Endothelial cell (in vitro differentiated cells): ENCODE data around the gene SS18. TPM values are rescaled to one million over a fixed set of nuclear protein-coding genes. Genes with fewer than 3 reads are reported as not detected.
"Not testable (repeated sequence)": the region's sequence is repeated elsewhere in the genome, so short reads cannot be mapped to it uniquely, and the experiment has no call there.

Source experiments
- DNase-seq: peaks from one replicate; pipeline ENCODE4 v3.0.0; 2021; ENCODE audit warnings: low spot score
- H3K27ac Mint-ChIP-seq: one replicate; pipeline ENCODE4 v1.8.0; 2021; ENCODE audit warnings: mixed read lengths, inconsistent platforms; ENCODE audit not compliant: unreplicated experiment
- H3K27me3 Mint-ChIP-seq: one replicate; pipeline ENCODE4 v1.8.0; 2021; ENCODE audit warnings: mild to moderate bottlenecking, moderate library complexity, mixed read lengths, inconsistent platforms; ENCODE audit not compliant: unreplicated experiment
- H3K36me3 Mint-ChIP-seq: one replicate; pipeline ENCODE4 v1.8.0; 2021; ENCODE audit warnings: mild to moderate bottlenecking, low read depth, mixed read lengths, inconsistent platforms; ENCODE audit not compliant: unreplicated experiment
- H3K4me1 Mint-ChIP-seq: one replicate; pipeline ENCODE4 v1.8.0; 2021; ENCODE audit warnings: mild to moderate bottlenecking, mixed read lengths, inconsistent platforms; ENCODE audit not compliant: unreplicated experiment
- H3K4me3 Mint-ChIP-seq: one replicate; pipeline ENCODE4 v1.8.0; 2021; ENCODE audit warnings: mild to moderate bottlenecking, mixed read lengths, inconsistent platforms; ENCODE audit not compliant: unreplicated experiment
- H3K9me3 Mint-ChIP-seq: one replicate; pipeline ENCODE4 v1.8.0; 2021; ENCODE audit warnings: mixed read lengths, inconsistent platforms; ENCODE audit not compliant: unreplicated experiment
- CTCF ChIP-seq: fragments of 200-600 bp; sonication (generic); IDR thresholded peaks from one replicate; pipeline ENCODE4 v1.5.0; 2021; ENCODE audit warnings: antibody characterized with exemption; ENCODE audit not compliant: unreplicated experiment
- long read RNA-seq: library from polyadenylated mRNA; unstranded; transcript quantifications from one replicate; pipeline ENCODE4 v2.0.0, GENCODE V29; 2020; ENCODE audit not compliant: unreplicated experiment
- total RNA-seq: library from RNA; stranded (reverse); fragmentation: NEBNext Ultra II Directional; extraction: Animal tissue kit (Norgen Biotek cat#: 25700); gene quantifications from one replicate; pipeline ENCODE4 v1.2.1, GENCODE V29; 2021; ENCODE audit not compliant: unreplicated experiment

SS18 gene
- total RNA-seq, result 94.6 TPM
- long read RNA-seq, transcript SS18-203 (11 exons, 3,414 nt), result minor isoform, 6 of 32 reads
- long read RNA-seq, transcript SS18-201 (10 exons, 1,836 nt), result major isoform, 18 of 32 reads
- long read RNA-seq, partial matches to known transcripts, result 1 of 32 reads
- long read RNA-seq, other reads (novel, unspliced or antisense), result 6 of 32 reads

- no peaks in the 10 kb centered on the region for H3K36me3 Mint-ChIP-seq
- no peaks in the 10 kb centered on the region for H3K9me3 Mint-ChIP-seq
- H3K4me1 Mint-ChIP-seq, result peaks cover 17% of the 10 kb centered on the region
- no peak for TF ChIP-seq CTCF
- DNase-seq, result peak; percentile 90
- peak within 1 kb of the TSS; percentile 98 for H3K4me3 Mint-ChIP-seq
- peak within 1 kb of the TSS; percentile 98 for H3K27ac Mint-ChIP-seq
- H3K27me3 Mint-ChIP-seq, result peaks cover 7% of the 10 kb centered on the region
Measured at GRCh38 chr18:26090130-26091046, at the start of gene SS18. Gene SS18 (minus strand): TSS chr18:26090613. CDS start chr18:26090569, 44 bp downstream.

GRCh38 chr18:26135548-26135947, 45.1 kb upstream of the SS18 start:
- Mint-ChIP-seq H3K9me3 (no peaks in the 10 kb centered on the region), H3K36me3 (no peaks in the 10 kb centered on the region), H3K27ac (no peak overlapping the region), H3K27me3 (peaks cover 5% of the 10 kb centered on the region), H3K4me3 (no peak overlapping the region), H3K4me1 (no peaks in the 10 kb centered on the region)
- TF ChIP-seq CTCF, result no peak
- no peak for DNase-seq

GRCh38 chr18:26134107-26134506, 43.7 kb upstream of the SS18 start:
- no peak for DNase-seq
- H3K36me3 Mint-ChIP-seq, result no peaks in the 10 kb centered on the region
- no peak for TF ChIP-seq CTCF
- no peaks in the 10 kb centered on the region for H3K9me3 Mint-ChIP-seq
- H3K27ac Mint-ChIP-seq, result no peak overlapping the region
- H3K4me3 Mint-ChIP-seq, result no peak overlapping the region
- peaks cover 5% of the 10 kb centered on the region for H3K27me3 Mint-ChIP-seq
- no peaks in the 10 kb centered on the region for H3K4me1 Mint-ChIP-seq

- peak; percentile 39 for DNase-seq
- Mint-ChIP-seq H3K4me3 (no peak within 1 kb of the TSS), H3K4me1 (no peaks in the 10 kb centered on the region), H3K9me3 (no peaks in the 10 kb centered on the region), H3K27me3 (peaks cover 5% of the 10 kb centered on the region), H3K27ac (no peak within 1 kb of the TSS), H3K36me3 (no peaks in the 10 kb centered on the region)
- TF ChIP-seq CTCF, result no peak
Measured at GRCh38 chr18:26133652-26134051, 43.2 kb upstream of the SS18 start, which contains the start of gene PSMA8. Gene PSMA8 (plus strand): TSS chr18:26133869. CDS start chr18:26133966, 97 bp downstream.

- H3K27me3 Mint-ChIP-seq, H3K36me3 Mint-ChIP-seq, H3K4me3 Mint-ChIP-seq, DNase-seq, H3K4me1 Mint-ChIP-seq, H3K9me3 Mint-ChIP-seq, H3K27ac Mint-ChIP-seq: not testable (repeated sequence)
Measured at GRCh38 chr18:26128192-26128591, 37.8 kb upstream of the SS18 start.
